ENCODE data around the gene MAGEA3.
"Not testable (repeated sequence)": the region's sequence is repeated elsewhere in the genome, so short reads cannot be mapped to it uniquely, and the experiment has no call there.

MAGEA3 gene

DNA sequence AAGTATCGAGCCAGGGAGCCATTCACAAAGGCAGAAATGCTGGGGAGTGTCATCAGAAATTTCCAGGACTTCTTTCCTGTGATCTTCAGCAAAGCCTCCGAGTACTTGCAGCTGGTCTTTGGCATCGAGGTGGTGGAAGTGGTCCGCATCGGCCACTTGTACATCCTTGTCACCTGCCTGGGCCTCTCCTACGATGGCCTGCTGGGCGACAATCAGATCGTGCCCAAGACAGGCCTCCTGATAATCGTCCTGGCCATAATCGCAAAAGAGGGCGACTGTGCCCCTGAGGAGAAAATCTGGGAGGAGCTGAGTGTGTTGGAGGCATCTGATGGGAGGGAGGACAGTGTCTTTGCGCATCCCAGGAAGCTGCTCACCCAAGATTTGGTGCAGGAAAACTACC is 37.9 kb downstream of the MAGEA3 start:
- not testable (repeated sequence) for DNase-seq

- no peak for DNase-seq
Measured at GRCh38 chrX:152738560-152738959, 40.0 kb downstream of the MAGEA3 start.

All from activated naive CD4-positive, alpha-beta T cell treated with anti-CD3 and anti-CD28 coated beads, Interleukin-2, amount 50 U/mL, for 16 hours (primary cell).